NT2/D1 (cell line): Measurements from ENCODE around the gene LOXHD1.

Experiments used
- YY1 ChIP-seq: IDR thresholded peaks from 2 replicates; pipeline ENCODE4 v1.6.1; 2011; ENCODE audit not compliant: insufficient read length, insufficient read depth
- ZNF274 ChIP-seq: IDR thresholded peaks from 2 replicates; pipeline ENCODE4 v1.6.1; 2011; ENCODE audit warnings: mild to moderate bottlenecking, low read depth, low read length

GRCh38 chr18:46678785-46679399 lies 21.9 kb upstream of the LOXHD1 start:
- TF ChIP-seq YY1 (no peak), ZNF274 (no peak)
